ENCODE measurements around the gene LMF1.
"Not testable (repeated sequence)": the region's sequence is repeated elsewhere in the genome, so short reads cannot be mapped to it uniquely, and the experiment has no call there.

LMF1 gene

DNA sequence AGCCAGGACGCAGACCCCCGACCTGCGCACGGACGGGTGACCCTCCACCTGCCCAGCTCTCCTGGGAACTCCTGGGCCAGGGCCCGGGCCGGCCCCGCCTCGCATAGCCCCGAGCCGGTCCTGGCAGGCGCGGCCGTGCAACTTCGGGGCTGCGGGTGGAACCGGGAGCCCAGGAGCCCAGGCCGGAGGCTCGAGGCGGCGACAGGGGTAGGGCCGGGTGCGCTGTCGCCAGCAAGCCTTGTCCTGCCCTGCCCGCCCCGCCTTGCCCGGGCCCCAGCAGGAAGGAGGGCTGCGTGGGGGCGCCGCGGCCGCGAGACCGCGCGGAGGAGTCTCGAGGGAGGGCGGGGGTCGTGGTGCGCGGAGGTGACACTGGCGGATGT is 408 bp downstream of the LMF1 start:
- DNase-seq (ENCODE audit: low spot score): peak; percentile 78

DNA sequence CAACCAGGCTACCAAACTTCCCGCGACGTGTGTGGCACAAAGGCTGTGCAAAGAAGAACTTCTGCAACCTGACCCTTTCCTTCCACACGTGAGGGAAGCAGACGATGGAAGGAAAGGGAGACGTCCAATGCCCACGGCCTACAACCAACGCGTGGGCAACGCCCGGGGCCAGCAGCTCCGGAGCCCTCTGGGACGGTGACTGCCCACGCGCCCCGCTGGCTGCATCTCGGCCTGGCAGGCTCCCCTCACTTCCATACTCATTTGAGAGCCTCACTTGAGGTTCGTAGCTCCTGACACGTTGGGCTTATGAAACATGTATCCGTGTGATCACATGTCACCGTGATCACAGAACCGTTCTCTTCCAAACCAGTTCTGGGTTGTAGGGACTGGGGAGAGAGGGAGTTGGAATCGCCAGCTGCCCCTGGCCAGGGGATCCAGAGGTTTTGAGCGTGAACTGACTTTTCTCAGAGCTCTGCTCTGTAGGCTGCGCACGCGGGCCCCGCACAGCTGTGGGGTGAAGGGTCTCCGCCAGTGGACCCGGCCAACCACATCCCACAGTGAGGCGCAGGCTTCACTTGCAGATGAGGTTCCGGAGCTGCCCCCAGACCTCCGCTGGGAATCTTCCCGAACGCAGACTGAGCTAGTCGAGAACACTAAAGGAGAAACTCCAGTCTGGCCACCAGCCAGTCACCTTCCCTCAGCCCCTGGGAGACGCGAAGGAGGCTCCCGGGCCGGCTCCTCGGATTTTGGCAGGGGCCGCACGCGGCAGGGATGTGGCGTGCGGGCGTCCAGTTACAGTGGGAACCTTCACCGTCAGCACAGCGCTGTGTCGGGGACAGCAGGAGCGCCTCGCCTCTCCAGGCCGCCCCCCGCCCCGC is 1.0 kb downstream of the LMF1 start:
- no peak for DNase-seq (ENCODE audit: low spot score)

- no peak for DNase-seq (ENCODE audit: low spot score)
Measured at GRCh38 chr16:968620-969019, 2.2 kb downstream of the LMF1 start.

GRCh38 chr16:967546-968295 is 3.1 kb downstream of the LMF1 start:
- DNase-seq (ENCODE audit: low spot score): no peak

DNA sequence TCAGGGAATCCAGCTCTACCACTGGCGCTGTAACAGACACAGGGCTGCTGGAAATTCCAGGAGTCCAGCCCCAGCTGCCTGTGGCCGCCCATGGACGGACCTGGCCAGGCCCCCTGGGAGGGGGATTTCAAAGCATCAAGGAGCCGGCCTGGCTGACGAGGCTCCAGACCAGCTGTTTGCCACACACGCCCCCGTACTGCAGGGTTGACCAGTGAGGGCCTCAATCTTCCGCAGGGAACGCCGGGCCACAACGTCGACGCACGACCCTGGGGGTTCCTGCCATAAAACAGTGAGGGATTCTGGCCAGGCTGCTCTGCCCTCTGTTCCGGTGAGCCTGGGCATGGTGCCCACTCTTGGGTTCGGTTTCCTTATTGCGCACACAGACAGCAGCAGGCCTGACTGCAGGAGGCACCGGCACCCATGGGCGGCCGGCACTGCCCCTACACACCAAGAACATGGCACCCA is 3.7 kb downstream of the LMF1 start:
- DNase-seq (ENCODE audit: low spot score): no peak

DNA sequence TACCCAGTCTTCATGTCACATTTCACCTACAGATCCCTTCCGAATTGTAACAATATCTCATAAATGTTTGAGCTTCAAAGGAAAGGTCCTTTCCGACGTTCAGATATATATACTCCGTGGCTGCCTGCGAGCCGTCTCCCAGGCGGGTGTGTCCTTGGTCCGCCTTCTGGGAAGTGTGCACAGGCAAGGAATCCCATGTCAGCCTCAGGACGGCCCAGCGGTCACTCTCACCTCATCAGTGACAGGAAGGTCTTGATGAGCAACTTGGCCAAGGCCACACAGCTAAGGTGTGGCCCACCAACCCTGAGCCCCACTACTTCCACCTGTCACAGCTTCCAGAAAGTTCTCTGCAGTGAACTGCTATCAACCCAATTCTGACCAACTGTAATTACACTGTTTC is 4.3 kb downstream of the LMF1 start:
- no peak for DNase-seq (ENCODE audit: low spot score)

DNA sequence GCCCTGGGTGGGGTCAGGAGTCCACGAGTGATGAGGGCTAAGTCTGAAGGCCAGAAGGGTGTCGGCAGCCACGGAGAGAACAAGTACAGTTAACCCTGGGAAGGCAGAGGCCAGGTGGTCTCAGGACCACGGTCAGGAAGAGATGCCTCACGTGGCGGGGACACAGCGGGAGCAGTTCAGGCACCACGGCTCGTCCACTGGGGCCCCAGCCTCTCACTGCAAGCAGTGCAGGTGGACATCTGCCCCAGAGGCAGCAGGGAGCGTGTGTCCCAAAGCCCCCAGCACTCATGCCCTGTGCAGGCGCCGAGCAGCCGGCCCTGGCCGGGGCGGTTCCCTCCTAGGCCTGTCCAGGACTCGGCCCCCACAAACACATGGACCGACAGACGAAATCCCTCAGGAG is 4.7 kb downstream of the LMF1 start:
- DNase-seq (ENCODE audit: low spot score): no peak

GRCh38 chr16:965487-965886 is 5.3 kb downstream of the LMF1 start:
- DNase-seq (ENCODE audit: low spot score): no peak

DNA sequence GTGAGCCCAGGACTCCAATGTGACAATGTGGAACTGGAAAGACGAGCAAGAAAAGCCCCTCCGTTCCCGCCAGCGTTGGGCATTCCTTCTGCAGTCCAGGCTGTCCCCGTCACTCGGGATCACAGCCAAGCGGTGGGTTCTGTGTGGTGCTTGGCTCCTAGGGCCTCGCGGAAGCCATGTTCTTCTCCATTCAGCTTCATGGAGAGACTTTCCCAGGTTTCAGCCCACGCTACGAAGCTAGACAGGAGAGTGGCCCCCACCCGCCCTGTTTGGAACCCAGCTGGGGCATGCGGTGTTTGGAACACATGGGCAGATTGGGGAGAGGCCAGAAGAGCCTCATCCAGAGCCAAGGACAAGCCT is 5.8 kb downstream of the LMF1 start:
- no peak for DNase-seq (ENCODE audit: low spot score)

GRCh38 chr16:964356-965035 is 6.3 kb downstream of the LMF1 start:
- no peak for DNase-seq (ENCODE audit: low spot score)

DNA sequence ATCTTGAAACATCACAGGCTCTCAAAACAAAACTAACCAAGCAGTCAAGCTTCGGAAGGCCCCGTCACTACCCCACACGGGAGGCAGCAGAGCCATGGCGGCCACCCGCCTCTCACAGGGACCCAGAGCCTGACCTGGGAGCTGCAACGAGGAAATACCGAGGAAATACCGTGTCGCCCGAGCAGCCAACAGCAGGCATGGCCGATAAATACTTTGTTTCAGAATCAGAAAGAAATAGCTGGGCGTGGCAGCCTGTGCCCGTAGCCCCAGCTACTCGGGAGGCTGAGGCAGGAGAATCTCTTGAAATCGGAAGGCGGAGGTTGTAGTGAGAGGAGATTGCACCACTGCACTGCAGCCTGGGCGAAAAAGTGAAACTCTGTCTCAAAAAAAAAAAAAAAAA is 6.9 kb downstream of the LMF1 start:
- no peak for DNase-seq (ENCODE audit: low spot score)

DNA sequence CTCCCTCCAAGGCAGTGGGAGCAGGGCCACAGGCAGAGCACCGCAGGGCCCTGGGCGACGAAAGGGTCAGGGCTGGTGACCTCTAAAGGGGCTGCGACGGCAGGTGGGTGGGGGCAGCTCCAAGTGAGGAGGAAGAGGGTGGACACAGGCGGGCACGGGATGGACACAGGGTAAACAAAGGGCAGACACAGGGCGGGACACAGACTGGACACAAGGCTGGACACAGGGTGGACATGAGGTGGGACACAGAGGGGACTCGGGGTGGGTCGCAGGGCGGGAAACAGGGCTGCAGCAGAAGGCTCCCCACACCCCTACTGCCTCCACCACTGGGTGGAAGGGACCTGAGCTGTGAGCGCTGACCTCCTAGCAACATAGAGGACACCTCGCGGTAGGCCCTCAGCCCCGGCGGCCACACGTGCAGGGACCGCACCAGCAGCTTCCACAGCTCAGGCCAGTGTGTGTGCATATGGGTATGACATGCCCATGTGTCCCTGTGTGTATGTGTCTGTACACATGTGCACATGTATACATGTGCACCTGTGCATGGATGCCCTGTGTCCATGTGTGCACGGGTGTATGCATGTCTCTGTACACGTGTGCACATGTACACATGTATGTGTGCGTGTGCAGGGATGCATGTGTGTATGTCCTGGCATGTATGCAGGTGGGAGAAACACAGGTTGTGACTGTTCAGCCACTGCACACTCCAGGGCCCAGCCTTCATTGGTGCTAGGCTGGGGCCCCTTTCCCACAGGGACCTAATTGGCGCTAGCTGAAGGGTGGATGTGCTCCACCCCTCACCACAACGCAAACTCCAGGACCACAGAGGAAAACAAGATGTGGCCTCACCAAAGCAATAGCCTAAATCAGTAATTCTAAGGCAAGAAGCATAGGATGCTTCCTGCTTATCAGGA is 7.6 kb downstream of the LMF1 start:
- no peak for DNase-seq (ENCODE audit: low spot score)

DNA sequence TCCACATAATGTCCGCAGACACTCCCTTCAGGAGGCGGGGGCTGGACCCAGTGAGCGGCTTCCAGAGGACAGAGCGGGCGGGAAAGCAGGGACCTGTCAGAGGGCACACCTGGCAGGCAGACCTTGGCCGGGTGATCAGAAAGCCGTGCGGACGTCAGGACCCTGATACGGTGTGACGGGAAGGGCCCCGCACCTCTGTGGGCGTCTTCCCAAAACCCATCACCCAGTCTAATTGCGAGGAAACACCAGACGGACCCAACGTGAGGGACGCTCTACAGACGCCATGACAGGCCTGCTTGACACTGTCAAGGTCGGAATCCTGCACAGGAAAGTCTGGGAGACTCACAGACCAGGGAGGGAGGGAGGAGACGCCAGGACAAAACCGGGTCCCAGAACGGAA is 8.4 kb downstream of the LMF1 start:
- no peak for DNase-seq (ENCODE audit: low spot score)

GRCh38 chr16:959232-960040 is 11.3 kb downstream of the LMF1 start:
- DNase-seq (ENCODE audit: low spot score): no peak

- not testable (repeated sequence) for DNase-seq (ENCODE audit: low spot score)
Measured at GRCh38 chr16:955766-956165, 15.0 kb downstream of the LMF1 start.

DNA sequence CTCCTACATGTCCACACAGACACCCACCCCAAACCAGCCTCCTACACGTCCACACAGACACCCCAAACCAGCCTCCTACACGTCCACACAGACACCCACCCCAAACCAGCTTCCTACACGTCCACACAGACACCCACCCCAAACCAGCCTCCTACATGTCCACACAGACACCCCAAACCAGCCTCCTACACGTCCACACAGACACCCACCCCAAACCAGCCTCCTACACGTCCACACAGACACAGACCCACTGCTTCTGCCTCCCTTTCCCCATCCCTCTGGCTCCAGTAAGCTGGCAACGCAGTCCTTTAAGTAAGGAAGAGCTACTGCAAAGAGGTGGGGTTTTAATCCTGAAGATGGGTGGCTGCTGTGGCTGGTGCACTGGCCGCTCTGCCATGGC is 17.0 kb downstream of the LMF1 start:
- DNase-seq (ENCODE audit: low spot score): not testable (repeated sequence)

- no peak for DNase-seq (ENCODE audit: low spot score)
Measured at GRCh38 chr16:952321-952720, 18.5 kb downstream of the LMF1 start.

- no peak for DNase-seq (ENCODE audit: low spot score)
Measured at GRCh38 chr16:951660-952301, 19.0 kb downstream of the LMF1 start.

DNA sequence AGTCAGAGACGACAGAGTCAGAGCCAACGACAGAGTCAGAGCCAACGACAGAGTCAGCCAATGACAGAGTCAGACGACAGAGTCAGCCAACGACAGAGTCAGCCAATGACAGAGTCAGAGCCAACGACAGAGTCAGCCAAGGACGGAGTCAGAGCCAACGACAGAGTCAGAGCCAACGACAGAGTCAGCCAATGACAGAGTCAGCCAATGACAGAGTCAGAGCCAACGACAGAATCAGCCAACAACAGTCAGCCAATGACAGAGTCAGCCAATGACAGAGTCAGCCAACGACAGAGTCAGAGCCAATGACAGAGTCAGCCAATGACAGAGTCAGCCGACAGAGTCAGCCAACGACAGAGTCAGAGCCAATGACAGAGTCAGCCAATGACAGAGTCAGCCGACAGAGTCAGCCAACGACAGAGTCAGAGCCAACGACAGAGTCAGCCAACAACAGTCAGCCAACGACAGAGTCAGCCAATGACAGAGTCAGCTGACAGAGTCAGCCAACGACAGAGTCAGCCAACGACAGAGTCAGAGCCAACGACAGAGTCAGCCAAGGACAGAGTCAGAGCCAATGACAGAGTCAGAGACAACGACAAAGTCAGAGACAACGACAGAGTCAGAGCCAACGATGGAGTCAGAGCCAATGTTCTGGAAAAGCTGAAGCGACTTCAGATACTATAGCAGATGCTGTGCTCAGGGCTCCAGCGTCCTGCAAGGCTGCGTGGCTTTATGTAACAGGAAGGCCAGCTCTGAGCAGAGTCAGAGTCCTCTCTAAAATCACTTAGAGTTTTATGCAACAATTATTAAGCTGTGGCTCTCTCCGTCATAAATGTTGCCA is 19.8 kb downstream of the LMF1 start:
- not testable (repeated sequence) for DNase-seq (ENCODE audit: low spot score)

Data from iPS-NIHi11 (cell line).